ENCODE results near the gene ADGRL3.
"Not testable (repeated sequence)": the region's sequence is repeated elsewhere in the genome, so short reads cannot be mapped to it uniquely, and the experiment has no call there.

Gene ADGRL3

GRCh38 chr4:61727286-61727685 is 527.2 kb downstream of the ADGRL3 start:
- no peak for DNase-seq (ENCODE audit: low read depth in 2 of 2, low spot score in 1 of 2)

GRCh38 chr4:61734409-61734808 is 534.3 kb downstream of the ADGRL3 start:
- no peak for DNase-seq (ENCODE audit: low read depth in 2 of 2, low spot score in 1 of 2)

GRCh38 chr4:61739887-61740286 is 539.8 kb downstream of the ADGRL3 start:
- no peak for DNase-seq (ENCODE audit: low read depth in 2 of 2, low spot score in 1 of 2)

GRCh38 chr4:61740886-61741285 is 540.8 kb downstream of the ADGRL3 start:
- no peak for DNase-seq (ENCODE audit: low read depth in 2 of 2, low spot score in 1 of 2)

- DNase-seq (ENCODE audit: low read depth in 2 of 2, low spot score in 1 of 2): no peak
These were observed 541.4 kb downstream of the ADGRL3 start for GRCh38 chr4:61741327-61742096.

GRCh38 chr4:61750810-61751209 is 550.7 kb downstream of the ADGRL3 start:
- no peak for DNase-seq (ENCODE audit: low read depth in 2 of 2, low spot score in 1 of 2)

- no peak for DNase-seq (ENCODE audit: low read depth in 2 of 2, low spot score in 1 of 2)
These were observed 552.5 kb downstream of the ADGRL3 start for GRCh38 chr4:61752617-61753016.

GRCh38 chr4:61753739-61754138 is 553.6 kb downstream of the ADGRL3 start:
- DNase-seq (ENCODE audit: low read depth in 2 of 2, low spot score in 1 of 2): no peak

GRCh38 chr4:61756937-61757336 is 556.8 kb downstream of the ADGRL3 start:
- DNase-seq (ENCODE audit: low read depth in 2 of 2, low spot score in 1 of 2): not testable (repeated sequence)

- DNase-seq (ENCODE audit: low read depth in 2 of 2, low spot score in 1 of 2): not testable (repeated sequence)
These were observed 557.9 kb downstream of the ADGRL3 start for GRCh38 chr4:61757983-61758382.

GRCh38 chr4:61758596-61758995 is 558.5 kb downstream of the ADGRL3 start:
- not testable (repeated sequence) for DNase-seq (ENCODE audit: low read depth in 2 of 2, low spot score in 1 of 2)

- not testable (repeated sequence) for DNase-seq (ENCODE audit: low read depth in 2 of 2, low spot score in 1 of 2)
These were observed 559.1 kb downstream of the ADGRL3 start for GRCh38 chr4:61759245-61759644.

- not testable (repeated sequence) for DNase-seq (ENCODE audit: low read depth in 2 of 2, low spot score in 1 of 2)
These were observed 559.8 kb downstream of the ADGRL3 start for GRCh38 chr4:61759885-61760284.

GRCh38 chr4:61760820-61761219 is 560.7 kb downstream of the ADGRL3 start:
- no peak for DNase-seq (ENCODE audit: low read depth in 2 of 2, low spot score in 1 of 2)

- no peak for DNase-seq (ENCODE audit: low read depth in 2 of 2, low spot score in 1 of 2)
These were observed 562.8 kb downstream of the ADGRL3 start for GRCh38 chr4:61762722-61763627.

- DNase-seq (ENCODE audit: low read depth in 2 of 2, low spot score in 1 of 2): no peak
These were observed 563.6 kb downstream of the ADGRL3 start for GRCh38 chr4:61763682-61764081.

GRCh38 chr4:61764090-61764489 is 564.0 kb downstream of the ADGRL3 start:
- DNase-seq (ENCODE audit: low read depth in 2 of 2, low spot score in 1 of 2): not testable (repeated sequence)

- DNase-seq (ENCODE audit: low read depth in 2 of 2, low spot score in 1 of 2): not testable (repeated sequence)
These were observed 569.5 kb downstream of the ADGRL3 start for GRCh38 chr4:61769444-61770167.

- DNase-seq (ENCODE audit: low read depth in 2 of 2, low spot score in 1 of 2): no peak
These were observed 570.3 kb downstream of the ADGRL3 start for GRCh38 chr4:61770456-61770855.

GRCh38 chr4:61771056-61771455 is 570.9 kb downstream of the ADGRL3 start:
- DNase-seq (ENCODE audit: low read depth in 2 of 2, low spot score in 1 of 2): no peak

- no peak for DNase-seq (ENCODE audit: low read depth in 2 of 2, low spot score in 1 of 2)
These were observed 572.0 kb downstream of the ADGRL3 start for GRCh38 chr4:61772126-61772525.
